GM18526 (cell line): ENCODE results near the gene LRIG3.

ENCODE experiments used
- POLR2A ChIP-seq: IDR thresholded peaks from 3 replicates; pipeline ENCODE4 v1.6.1; 2011; ENCODE audit not compliant: insufficient read length; ENCODE audit errors: extremely low read depth

LRIG3 gene

GRCh38 chr12:58919231-58920101, 838 bp downstream of the LRIG3 start:
- TF ChIP-seq POLR2A = no peak

- TF ChIP-seq POLR2A = no peak
These were observed 1.8 kb downstream of the LRIG3 start for GRCh38 chr12:58918469-58918844.

DNA sequence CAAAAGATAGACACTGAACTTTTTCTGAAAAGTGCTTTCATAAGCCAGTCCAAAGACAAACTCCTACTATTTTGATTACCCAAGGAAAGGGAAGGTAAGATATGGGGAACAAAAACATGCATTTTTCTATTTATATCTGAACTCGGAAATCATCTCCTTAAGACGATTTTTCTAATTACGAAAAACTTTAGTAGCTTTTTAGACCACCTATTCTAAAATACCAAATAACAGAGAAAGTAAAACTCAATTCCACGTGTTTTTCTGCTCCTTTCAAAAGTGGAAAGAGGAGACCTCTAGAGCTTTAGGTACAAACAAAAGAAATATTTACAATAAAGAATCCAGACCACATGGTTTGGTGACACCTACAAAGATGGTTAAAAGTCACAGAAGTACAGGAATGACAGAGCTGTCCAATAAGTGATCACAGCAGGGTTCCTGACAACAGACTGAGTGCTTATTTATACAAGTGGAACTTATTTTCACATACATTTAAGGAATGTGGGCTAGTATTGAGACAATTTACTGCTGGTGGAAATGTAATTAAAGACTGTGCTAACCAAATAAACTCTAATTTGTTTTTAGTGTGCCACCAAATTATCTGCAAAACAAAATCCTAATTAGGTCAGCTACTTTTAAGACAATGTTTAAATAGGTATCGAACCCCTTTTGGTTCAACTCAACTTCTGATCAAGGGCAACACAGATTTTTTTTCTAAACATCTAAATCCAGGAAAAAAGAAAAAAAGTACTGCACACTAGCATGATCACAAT, 2.4 kb downstream of the LRIG3 start:
- no peak for TF ChIP-seq POLR2A

- no peak for TF ChIP-seq POLR2A
These were observed 3.3 kb downstream of the LRIG3 start for GRCh38 chr12:58916921-58917511.

- TF ChIP-seq POLR2A = no peak
These were observed 4.1 kb downstream of the LRIG3 start for GRCh38 chr12:58916161-58916621.

DNA sequence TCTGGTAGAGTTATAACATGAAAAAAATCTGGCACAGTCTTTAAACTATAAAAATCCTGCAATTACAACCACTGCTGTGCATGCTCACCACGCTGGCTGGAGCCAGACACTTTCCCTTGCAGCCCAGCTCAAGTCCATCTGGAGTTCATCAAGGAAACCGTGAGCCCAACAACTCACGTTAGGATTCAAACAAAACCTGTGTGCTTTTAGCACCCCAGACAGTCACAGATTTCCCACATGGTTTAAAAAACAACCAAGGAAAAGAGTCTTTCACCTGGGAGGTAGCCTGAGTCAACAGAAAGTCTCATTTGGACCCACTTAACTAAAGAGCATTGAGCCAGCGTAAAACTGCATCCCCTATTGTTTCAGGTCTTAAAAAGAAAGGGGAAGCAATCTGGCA, 4.7 kb downstream of the LRIG3 start:
- TF ChIP-seq POLR2A = no peak

- TF ChIP-seq POLR2A = no peak
These were observed 5.3 kb downstream of the LRIG3 start for GRCh38 chr12:58915037-58915436.

DNA sequence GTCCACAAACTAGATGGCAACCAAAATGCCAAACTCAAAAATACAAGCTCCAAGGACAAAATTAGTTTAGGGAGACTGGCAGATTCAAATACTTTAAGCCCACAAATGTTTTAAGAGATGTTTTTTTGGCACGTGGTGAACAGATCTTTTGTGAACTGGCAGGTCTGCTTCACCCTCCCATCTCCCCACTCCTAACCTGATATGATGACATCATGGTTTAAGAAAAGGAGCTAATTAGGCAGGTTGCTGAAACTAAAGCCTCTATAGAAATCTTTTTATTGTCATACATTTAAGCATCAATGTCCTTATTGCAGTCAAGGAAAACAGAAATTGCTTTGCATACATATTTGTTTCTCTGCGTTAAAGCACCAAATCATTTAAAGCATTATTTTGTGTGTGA, 5.8 kb downstream of the LRIG3 start:
- no peak for TF ChIP-seq POLR2A

- TF ChIP-seq POLR2A = no peak
These were observed 12.9 kb downstream of the LRIG3 start for GRCh38 chr12:58907391-58907790.

GRCh38 chr12:58906917-58907316, 13.4 kb downstream of the LRIG3 start:
- TF ChIP-seq POLR2A = no peak

DNA sequence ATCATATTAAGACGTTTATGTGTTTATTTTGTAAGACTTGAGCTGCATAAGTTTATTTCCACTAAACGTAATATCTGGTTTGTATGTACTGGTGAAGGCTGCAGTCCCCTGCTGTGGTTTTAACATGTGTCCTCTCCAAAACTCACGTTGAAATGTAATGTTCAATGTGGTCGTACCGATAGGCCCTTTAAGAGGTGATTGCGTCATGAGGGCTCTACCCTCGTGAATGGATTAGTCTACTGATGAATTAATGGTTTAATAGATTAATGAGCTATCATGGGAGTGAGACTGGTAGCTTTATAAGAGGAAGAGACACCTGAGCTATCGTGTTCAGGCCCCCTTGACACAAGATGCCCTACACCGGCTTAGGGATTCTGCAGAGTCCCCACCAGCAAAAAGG, 14.9 kb downstream of the LRIG3 start:
- no peak for TF ChIP-seq POLR2A

DNA sequence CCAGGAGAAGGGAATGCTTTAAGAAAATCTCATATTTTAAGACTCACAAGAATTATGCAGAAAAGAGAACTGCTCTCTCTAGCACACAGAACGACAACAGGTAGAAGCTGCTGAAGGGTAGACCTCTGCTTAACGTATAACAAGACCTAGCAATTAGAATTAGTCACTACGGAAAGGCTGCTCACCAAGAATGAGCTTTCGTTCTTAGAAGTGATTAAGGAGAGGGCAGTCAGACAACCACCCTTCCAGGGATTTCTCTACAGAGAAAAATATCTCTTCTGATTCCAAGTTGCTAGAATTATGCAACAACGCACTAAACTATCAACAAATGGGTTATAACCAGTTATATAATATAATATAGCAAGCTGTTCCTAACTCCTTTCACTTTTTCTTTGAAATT, 18.6 kb downstream of the LRIG3 start:
- no peak for TF ChIP-seq POLR2A

GRCh38 chr12:58897969-58898368, 22.3 kb downstream of the LRIG3 start:
- TF ChIP-seq POLR2A = no peak

- TF ChIP-seq POLR2A = no peak
These were observed 24.0 kb downstream of the LRIG3 start for GRCh38 chr12:58896278-58896677.

DNA sequence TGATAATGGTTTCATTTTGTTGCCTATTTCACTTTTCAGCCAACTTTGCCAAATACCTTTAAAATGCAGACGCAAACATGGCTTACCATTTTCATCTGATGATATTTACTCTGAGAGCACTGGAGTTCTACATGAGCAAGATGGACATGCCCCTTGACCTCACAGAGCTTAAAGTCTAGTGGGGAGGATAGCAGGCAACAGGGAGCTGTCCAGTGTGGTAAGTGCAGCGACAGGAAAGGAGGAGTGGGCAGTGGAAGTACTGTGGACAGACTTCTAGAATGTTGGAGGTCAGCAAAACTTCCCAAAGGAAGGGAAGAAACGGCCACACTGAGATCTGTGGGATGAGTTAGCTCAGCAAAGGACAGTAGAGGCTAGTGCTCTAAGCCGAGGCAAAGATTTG, 25.3 kb downstream of the LRIG3 start:
- no peak for TF ChIP-seq POLR2A

DNA sequence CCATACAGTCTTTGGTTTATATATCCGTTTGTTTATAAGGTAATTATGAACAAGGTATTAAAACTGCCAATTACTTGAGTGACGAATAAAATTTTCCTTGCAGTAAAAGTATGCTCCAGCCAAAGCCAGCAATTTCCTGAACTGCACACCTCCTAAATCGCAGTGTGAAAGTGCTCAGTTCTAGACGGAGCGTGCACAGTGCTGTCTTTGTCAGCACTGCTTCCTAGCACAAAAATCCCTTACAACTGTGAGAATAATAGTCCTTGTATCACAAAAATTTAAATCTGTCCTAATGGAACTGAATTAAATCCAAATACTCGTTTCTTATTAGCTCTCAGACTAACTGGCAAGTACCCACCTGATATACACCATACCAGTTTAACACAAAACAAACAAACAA, 26.3 kb downstream of the LRIG3 start:
- no peak for TF ChIP-seq POLR2A
